ENCODE measurements around the gene PIK3AP1.
"Not testable (repeated sequence)": the region's sequence is repeated elsewhere in the genome, so short reads cannot be mapped to it uniquely, and the experiment has no call there.

The PIK3AP1 gene

GRCh38 chr10:96720422-96721206, at the start of gene PIK3AP1:
TSS of gene PIK3AP1 (minus strand) at chr10:96720514. CDS start at chr10:96720394, 120 bp downstream.
- DNase-seq = peak; percentile 27

- DNase-seq = no peak
Observed at GRCh38 chr10:96768136-96768535, 47.8 kb upstream of the PIK3AP1 start.

DNA sequence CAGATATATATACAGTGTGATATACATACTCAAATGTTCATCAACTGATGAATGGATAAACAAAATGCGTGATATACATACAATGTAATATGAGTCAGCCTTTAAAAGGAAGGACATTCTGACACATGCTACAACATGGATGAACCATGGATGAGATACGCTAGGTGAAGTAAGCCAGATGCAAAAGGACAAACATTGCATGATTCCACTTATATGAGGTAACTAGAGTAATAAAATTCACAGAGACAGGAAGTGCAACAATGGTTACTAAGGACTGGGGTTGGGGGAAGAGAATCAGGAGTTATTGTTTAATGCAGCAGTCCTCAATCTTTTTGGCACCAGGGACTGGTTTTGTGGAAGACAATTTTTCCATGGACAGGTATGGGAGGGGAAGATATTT, 47.3 kb upstream of the PIK3AP1 start:
- DNase-seq = no peak

DNA sequence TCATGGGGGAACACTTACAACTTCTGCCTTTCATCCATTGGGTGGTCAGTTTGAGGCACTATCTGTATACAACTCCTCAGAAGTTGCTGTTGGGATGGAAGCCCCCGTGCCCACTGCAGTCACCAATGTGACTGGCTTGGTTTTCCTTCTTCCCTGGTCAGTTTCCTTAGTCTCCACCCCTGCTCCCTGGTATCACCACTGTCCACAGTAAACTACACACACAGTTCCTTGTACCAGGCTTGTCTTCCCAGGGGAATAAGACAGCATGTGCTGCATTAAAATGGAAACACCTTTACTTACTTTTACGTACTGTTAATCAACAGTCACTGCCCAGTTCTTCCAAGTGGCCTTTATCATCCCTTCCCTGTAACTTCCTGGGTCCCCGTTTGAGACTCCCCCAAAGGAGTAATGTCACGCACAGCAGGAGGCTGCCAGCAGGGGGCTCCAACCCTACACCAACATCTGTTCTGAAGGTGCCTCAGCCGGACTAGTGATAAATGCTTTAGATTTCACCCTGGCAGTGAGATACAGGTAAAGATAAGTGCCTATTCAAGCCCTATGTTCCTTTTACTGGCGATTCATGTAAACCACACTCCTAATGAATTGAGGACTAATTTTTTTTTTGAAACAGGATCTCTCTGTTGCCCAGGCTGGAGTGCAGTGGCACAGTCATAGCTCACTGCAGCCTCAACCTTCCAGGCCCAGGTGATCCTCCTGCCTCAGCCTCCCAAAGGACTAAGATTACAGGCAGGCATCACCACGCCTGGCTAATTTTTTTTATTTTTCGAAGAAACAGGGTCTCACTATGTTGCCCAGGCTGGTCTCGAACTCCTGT, 45.3 kb upstream of the PIK3AP1 start:
- DNase-seq = no peak

GRCh38 chr10:96764425-96765060, 44.2 kb upstream of the PIK3AP1 start:
- no peak for DNase-seq

DNA sequence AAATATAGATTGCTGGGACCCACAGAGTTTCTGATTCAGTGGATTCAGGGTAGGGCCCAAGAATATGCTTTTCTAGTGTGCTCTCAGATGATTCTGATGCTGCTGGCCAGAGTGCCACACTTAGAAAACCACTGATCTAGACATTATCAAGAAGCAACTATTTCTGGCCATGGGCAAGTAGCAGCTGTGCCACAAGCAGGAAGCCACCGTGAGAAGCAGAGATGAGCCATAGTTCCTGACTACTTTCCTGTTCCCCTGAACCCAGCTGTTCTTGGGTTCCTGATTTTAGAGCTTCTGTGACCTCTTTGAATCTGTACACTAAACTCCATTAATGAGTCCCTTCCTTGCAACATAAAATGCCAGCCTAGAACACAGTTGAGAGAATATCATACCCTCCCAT, 38.1 kb upstream of the PIK3AP1 start:
- no peak for DNase-seq

- DNase-seq = no peak
Observed at GRCh38 chr10:96756111-96756903, 36.0 kb upstream of the PIK3AP1 start.

DNA sequence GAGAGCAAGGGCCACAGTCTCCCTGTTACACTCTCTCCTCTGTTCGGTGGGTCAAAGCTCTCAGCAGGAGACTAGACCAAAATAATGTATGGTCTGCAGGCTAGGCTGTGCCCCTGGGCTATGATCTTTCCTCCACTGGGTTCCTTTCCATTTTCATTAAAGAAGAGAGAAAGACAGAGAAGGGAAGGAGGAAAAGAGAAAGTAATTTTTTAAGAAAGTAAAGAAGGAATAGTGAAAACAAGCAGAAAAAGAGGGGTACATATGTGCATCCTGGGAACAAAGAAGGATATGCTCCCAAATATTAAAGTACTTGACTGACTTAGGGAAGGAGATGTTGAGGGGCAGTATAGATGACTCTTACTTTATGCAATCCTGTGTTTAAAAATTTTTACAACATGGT, 33.6 kb upstream of the PIK3AP1 start:
- DNase-seq = no peak

DNA sequence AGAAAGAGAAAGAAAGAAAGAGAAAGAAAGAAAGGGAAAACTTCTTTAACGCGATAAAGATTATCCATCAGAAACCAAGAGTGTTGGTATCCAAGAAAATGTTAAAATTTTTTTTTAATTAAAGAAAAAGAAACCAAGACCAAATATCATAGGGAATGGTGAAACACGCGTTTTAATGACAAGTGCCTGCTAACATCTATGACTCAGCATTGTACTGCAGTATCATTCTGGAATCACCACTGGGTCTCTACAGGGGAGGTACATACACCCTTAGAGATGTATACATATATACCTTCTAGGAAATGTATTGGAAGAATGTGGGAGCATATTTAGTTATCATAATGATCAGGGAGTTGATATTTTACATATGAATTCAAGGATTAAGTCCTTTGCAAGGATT, 32.1 kb upstream of the PIK3AP1 start:
- DNase-seq = no peak

GRCh38 chr10:96750316-96750715, 30.0 kb upstream of the PIK3AP1 start:
- DNase-seq = not testable (repeated sequence)

- no peak for DNase-seq
Observed at GRCh38 chr10:96747734-96748550, 27.6 kb upstream of the PIK3AP1 start.

DNA sequence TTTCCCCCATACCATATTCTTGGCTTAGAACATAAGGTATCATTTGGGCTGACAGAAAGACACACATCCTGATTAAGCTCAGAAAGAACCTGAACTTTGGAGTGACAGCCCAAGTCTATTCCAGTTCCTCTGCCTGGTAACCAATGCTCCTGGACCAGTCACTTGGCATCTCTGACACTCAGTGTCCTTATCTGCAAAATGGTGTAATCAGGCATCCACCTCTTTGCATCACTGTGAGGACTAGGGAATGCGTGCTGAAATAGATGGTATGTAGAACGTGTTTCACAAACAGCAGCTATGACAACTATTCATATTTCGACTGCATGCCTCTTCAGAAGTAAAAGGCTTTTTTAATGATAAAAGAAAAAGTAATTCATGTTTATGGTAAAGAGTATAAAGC, 26.2 kb upstream of the PIK3AP1 start:
- no peak for DNase-seq

GRCh38 chr10:96745950-96746349, 25.6 kb upstream of the PIK3AP1 start:
- DNase-seq = no peak

DNA sequence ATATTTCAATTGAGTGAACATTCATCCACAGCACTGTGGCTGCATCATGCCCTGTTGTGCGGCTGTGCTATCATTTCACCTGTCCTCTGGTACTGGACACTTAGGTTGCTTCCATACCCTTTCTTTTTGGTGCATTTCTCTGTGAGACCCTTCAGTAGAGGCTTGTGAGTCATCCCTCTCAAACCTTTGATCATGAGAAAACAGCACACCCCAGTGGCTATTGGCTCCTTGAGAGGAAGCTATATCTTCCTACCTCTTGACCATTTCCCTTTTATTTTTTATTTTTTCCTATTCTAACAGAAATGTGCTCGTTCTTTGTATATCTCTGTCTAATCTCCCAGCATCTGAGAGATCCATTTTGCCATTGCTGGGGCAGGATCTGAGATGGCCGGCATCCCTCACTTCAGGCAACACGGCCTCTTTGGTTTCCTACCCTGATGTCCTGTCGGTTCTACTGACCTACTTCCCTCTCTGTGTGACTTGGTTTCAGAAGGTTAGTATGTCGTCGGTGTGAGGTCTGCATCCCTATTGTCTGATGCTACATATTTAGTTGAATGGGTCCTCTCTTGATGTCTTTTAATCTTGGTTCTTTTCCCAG, 23.8 kb upstream of the PIK3AP1 start:
- DNase-seq = no peak

GRCh38 chr10:96741557-96741956, 21.2 kb upstream of the PIK3AP1 start:
- not testable (repeated sequence) for DNase-seq

DNA sequence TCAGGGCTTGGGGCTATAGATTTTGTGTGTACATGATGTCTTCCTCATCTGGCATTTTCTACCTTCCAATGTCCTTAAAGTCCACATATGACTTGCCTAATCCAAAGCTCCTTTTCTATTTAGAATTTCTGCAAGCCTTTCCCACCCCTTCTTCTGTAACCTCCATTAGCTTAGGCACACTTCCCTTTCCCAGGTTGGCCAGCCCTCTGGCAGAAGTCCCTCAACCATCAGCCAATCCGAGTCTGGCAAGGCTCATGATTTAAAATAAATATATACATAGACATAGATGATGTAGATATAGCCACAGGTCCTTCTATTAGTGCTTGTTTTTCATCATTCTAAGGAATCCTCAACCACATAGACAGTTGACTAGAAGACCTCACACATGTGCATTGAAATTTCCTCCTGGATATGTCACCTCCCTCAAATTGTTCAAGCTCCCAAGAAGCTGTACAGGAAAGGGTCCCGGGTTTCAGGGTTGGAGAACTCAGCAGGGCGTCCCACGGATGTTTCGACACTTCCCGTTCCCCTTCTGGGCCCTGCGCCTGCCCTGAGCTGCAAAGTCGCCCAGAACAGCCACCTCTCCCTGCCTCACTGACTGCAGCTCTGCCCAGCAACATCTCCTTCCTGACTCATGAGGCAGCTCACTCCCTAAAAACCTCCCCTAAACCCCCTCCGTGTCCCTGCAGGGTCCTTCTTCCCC, 20.4 kb upstream of the PIK3AP1 start:
- DNase-seq = no peak

DNA sequence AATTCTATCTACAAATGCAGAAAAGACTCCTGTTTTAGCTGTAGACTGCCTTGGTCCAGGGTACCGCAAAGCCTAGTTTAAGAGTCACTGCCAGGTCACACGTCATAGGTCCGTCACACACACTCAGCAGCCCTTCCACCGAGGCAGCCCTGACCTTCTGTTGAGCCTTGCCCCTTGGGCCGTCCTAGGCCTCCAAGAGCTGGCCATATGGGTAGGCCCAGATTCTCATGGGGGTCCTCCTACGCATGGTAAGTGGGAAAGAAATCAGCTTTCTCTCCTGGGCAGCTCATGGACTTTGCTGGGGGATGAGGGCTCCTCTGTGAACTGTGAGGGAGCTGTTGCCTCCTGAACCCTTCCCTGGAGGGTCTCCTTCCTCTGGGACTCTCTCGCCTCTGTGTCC, 19.8 kb upstream of the PIK3AP1 start:
- no peak for DNase-seq

DNA sequence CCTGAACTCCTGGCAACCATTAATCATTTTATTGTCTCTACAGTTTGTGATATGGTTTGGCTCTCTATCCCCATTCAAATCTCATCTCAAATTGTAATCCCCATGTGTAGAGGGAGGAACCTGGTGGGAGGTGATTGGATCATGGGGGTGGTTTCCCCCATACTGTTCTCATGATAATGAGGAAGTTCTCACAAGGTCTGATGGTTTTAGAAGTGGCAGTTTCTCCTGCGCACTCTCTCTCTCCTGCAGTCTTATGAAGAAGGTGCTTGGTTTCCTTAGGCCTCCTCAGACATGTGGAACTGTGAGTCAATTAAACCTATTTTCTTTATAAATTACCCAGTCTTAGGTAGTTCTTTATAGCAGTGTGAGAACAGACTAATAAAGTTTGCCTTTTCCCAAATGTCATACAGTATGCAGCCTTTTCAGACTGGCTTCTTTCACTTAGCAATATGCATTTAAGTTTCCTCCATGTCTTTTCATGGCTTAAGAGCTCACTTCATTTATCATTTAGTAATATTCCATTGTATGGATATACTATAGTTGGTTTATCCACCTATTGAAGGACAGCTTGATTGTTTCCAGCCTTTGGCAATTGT, 17.1 kb upstream of the PIK3AP1 start:
- not testable (repeated sequence) for DNase-seq

GRCh38 chr10:96724621-96725020, 4.3 kb upstream of the PIK3AP1 start:
- DNase-seq = no peak

DNA sequence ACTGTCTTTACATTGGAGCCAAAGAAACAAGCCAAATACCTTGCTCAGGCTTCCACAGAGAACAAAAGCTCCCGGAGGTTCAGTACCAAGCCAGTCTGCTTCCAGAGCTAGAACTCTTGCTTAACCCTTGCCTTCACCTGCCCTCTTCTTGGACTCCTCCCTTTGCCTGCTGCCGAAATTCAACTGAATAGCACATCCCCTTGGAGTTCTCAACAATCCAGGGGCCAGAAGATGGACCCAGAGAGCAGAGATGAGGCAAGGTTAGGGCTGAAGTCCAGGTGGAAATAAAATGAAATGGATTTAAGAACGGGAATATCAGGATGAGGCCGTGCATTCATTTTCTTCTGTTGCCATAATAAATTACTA, 876 bp upstream of the PIK3AP1 start:
- DNase-seq = peak; percentile 27
